ENCODE results near the gene SLC6A12. TPM values are rescaled to one million over a fixed set of nuclear protein-coding genes. Genes with fewer than 3 reads are reported as not detected.

SLC6A12 gene
- total and polyA plus RNA-seq, 10 donors, result 0.35 to 3.1 (median 1.8) TPM

DNA sequence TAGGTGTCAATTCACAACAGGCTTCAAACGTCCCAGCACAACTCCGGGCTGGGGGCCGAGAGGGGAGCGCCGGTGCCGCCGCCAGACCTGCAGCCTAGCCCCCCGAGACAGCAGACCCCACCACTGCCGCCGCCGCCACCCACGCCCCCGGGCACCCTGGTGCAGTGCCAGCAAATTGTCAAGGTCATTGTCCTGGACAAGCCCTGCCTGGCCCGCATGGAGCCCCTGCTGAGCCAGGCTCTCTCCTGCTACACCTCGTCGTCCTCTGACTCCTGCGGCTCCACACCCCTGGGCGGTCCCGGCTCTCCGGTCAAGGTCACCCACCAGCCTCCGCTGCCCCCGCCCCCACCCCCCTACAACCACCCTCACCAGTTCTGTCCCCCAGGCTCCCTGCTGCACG, 39.4 kb downstream of the SLC6A12 start:
- 67 to 86% (median 77%) methylated on average over 11 to 23 of the region's 23 CpGs for WGBS, 5 donors

GRCh38 chr12:174124-174523, 39.8 kb downstream of the SLC6A12 start:
- H3K36me3 ChIP-seq, result no peaks in the 10 kb centered on the region
- 70 to 86% (median 78%) methylated on average over 6 of the region's 6 CpGs for WGBS, 5 donors
- peaks cover 0 to 17% (median 0%) of the 10 kb centered on the region in 6 donors for H3K4me1 ChIP-seq
- no peak for DNase-seq
- no peak overlapping the region for H3K27ac ChIP-seq
- no peaks in the 10 kb centered on the region for H3K9me3 ChIP-seq
- no peak overlapping the region for H3K4me3 ChIP-seq
- intact Hi-C loops (cut with DNase I; ENCODE audit: low total_unique reads), result no loop called here
- TF ChIP-seq, protein P1, sequence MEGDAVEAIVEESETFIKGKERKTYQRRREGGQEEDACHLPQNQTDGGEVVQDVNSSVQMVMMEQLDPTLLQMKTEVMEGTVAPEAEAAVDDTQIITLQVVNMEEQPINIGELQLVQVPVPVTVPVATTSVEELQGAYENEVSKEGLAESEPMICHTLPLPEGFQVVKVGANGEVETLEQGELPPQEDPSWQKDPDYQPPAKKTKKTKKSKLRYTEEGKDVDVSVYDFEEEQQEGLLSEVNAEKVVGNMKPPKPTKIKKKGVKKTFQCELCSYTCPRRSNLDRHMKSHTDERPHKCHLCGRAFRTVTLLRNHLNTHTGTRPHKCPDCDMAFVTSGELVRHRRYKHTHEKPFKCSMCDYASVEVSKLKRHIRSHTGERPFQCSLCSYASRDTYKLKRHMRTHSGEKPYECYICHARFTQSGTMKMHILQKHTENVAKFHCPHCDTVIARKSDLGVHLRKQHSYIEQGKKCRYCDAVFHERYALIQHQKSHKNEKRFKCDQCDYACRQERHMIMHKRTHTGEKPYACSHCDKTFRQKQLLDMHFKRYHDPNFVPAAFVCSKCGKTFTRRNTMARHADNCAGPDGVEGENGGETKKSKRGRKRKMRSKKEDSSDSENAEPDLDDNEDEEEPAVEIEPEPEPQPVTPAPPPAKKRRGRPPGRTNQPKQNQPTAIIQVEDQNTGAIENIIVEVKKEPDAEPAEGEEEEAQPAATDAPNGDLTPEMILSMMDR (IDR thresholded peaks at IDR 0.05 in 8 of 11, conservative IDR thresholded peaks at IDR 0.05 in 3 of 11), result no peak
- TF ChIP-seq POLR2A (IDR thresholded peaks at IDR 0.05), result no peak
- TF ChIP-seq POLR2AphosphoS5 (IDR thresholded peaks at IDR 0.05), result no peak
- H3K27me3 ChIP-seq (replicated peaks in 1 of 7), result peaks cover 0 to 80% (median 3%) of the 10 kb centered on the region in 7 donors

More for the DNA sequence above, 39.4 kb downstream of the SLC6A12 start:
- H3K27me3 ChIP-seq (replicated peaks in 1 of 7), result peaks cover 0 to 84% (median 3%) of the 10 kb centered on the region in 7 donors
- H3K36me3 ChIP-seq, result no peaks in the 10 kb centered on the region
- TF ChIP-seq POLR2A (IDR thresholded peaks at IDR 0.05), result no peak
- no peak for TF ChIP-seq POLR2AphosphoS5 (IDR thresholded peaks at IDR 0.05)
- TF ChIP-seq, protein P1 (IDR thresholded peaks at IDR 0.05 in 8 of 11, conservative IDR thresholded peaks at IDR 0.05 in 3 of 11), result no peak
- no peak overlapping the region for H3K4me3 ChIP-seq
- peaks cover 0 to 22% (median 0%) of the 10 kb centered on the region in 6 donors for H3K4me1 ChIP-seq
- no peaks in the 10 kb centered on the region for H3K9me3 ChIP-seq
- no peak for DNase-seq
- H3K27ac ChIP-seq, result no peak overlapping the region
- intact Hi-C loops (cut with DNase I; ENCODE audit: low total_unique reads), result no loop called here

DNA sequence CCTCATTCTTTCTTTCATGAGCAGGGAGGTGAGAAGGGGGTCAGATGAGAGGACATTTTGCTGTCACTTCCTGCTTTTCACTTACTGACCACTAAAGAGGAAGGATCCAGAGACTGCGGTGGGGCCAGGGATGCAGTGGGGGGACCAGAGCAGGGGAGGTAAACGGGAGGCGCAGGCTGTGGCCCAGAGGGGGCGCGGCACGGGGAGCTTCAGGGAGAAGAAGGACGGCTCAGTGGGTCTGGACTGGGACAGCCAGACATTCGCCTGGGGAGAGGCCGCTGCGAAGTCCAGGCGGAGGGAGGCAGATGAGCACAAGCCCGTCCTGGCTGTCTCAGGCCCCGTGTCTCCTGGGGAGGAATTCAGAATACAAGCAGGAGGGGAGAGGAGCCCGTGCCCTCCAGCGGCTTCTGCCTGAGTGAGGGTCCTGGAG, 41.2 kb downstream of the SLC6A12 start:
- intact Hi-C loops (cut with DNase I; ENCODE audit: low total_unique reads), result no loop called here
- peaks cover 0 to 75% (median 0%) of the 10 kb centered on the region in 7 donors for H3K27me3 ChIP-seq (replicated peaks in 1 of 7)
- no peaks in the 10 kb centered on the region for H3K9me3 ChIP-seq
- no peaks in the 10 kb centered on the region for H3K36me3 ChIP-seq
- DNase-seq, result no peak
- 63 to 73% (median 69%) methylated on average over 14 to 15 of the region's 15 CpGs for WGBS, 5 donors
- TF ChIP-seq POLR2A (IDR thresholded peaks at IDR 0.05) (no peak), POLR2AphosphoS5 (IDR thresholded peaks at IDR 0.05) (no peak)
- TF ChIP-seq, protein P1 (IDR thresholded peaks at IDR 0.05 in 8 of 11, conservative IDR thresholded peaks at IDR 0.05 in 3 of 11), result no peak
- H3K4me3 ChIP-seq, result no peak overlapping the region
- no peak overlapping the region for H3K27ac ChIP-seq
- peaks cover 0 to 15% (median 0%) of the 10 kb centered on the region in 6 donors for H3K4me1 ChIP-seq

DNA sequence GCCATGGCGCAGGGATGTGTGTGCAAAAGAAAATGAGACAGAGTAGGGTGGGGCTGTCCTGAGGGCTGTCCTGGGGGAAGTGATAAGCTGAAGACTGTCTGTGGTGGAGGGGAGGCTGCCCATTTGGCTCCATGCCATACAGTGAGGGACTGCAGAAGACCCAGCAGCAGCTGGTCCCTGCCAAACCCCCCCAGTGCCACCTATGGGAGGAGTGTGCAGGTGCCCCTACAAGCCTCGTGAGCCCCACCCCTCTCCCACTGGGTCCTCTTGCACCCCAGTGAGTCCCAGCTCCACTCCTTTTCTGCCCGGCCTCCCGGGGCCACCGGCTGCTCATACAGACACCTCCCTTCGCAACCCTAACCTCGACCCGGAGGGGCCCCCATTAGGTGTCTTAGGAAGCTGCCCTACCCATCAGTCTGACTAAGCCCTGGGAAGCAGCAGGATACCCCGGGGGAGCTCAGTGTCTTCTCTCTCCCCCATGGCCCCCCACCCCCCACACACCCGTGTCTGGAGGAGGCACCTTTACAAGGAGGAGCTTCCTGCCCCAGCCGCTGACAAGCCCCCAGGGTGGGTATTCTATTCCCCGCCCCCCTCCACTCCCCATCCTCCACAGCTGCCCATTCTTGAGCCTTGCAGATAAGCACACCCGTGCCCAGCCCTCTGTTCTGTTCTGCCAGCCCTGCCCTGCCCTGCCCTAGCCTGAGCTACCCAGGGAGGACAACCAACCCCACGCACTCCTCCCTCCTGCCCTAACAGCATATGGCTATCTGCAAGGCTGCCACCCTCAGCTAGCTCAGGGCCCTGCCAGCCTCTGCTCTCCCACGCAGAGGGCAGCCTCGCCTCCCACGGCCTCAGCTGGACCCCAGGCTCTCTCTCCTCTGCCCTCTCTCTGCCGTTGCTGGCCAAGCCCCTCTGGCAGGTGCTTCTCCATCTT, 41.9 kb downstream of the SLC6A12 start:
- Histone ChIP-seq H3K36me3 (no peaks in the 10 kb centered on the region), H3K4me1 (peaks cover 0 to 15% (median 0%) of the 10 kb centered on the region in 6 donors), H3K9me3 (no peaks in the 10 kb centered on the region), H3K27me3 (replicated peaks in 1 of 7) (peaks cover 0 to 68% (median 0%) of the 10 kb centered on the region in 7 donors), H3K27ac (no peak overlapping the region), H3K4me3 (no peak overlapping the region)
- intact Hi-C loops (cut with DNase I; ENCODE audit: low total_unique reads), result no loop called here
- 48 to 57% (median 51%) methylated on average over 16 to 18 of the region's 18 CpGs for WGBS, 5 donors
- TF ChIP-seq, protein P1 (IDR thresholded peaks at IDR 0.05 in 8 of 11, conservative IDR thresholded peaks at IDR 0.05 in 3 of 11), result no peak
- TF ChIP-seq POLR2AphosphoS5 (IDR thresholded peaks at IDR 0.05), result no peak
- no peak for TF ChIP-seq POLR2A (IDR thresholded peaks at IDR 0.05)
- no peak for DNase-seq

All from spleen (tissue), 11 donors.